OCI-LY7 (cell line): ENCODE measurements around the gene ANTKMT. TPM values are rescaled to one million over a fixed set of nuclear protein-coding genes. Genes with fewer than 3 reads are reported as not detected.
A peak's percentile ranks its signal among the peaks of the same experiment; 100 is the strongest.

Source experiments
- BruUV-seq: library from RNA; stranded (reverse); fragments of 400-500 nt; replicated peaks from 2 replicates; lab custom pipeline; 2021; lab: Mats Ljungman, UMichigan
- CTCF ChIA-PET: fragments of 300-600 bp; sonication (Branson Sonifier 250); formaldehyde crosslinking; loops from one replicate; lab custom pipeline; 2022; ENCODE audit warnings: antibody characterized with exemption; ENCODE audit not compliant: unreplicated experiment; lab: Charles Lee
- POLR2A ChIA-PET: fragments of 300-600 bp; sonication (Branson Sonifier 250); formaldehyde crosslinking; loops from one replicate; lab custom pipeline; 2022; ENCODE audit warnings: antibody characterized with exemption; lab: Charles Lee
- DNase-seq: peaks from one replicate; pipeline ENCODE4 v3.0.0-alpha.2; 2015; ENCODE audit warnings: low spot score
- H2AFZ ChIP-seq: fragments of 200-600 bp; sonication (generic), shearing (Covaris generic); 2 replicates; pipeline ENCODE4 v1.6.1; 2014; ENCODE audit warnings: mild to moderate bottlenecking, antibody characterized with exemption, low read length, moderate library complexity
- H3K27ac ChIP-seq: fragments of 200-600 bp; sonication (generic); 2 replicates; pipeline ENCODE4 v1.5.1; 2014; ENCODE audit warnings: mixed run types, low read depth, mild to moderate bottlenecking, moderate library complexity, low read length, inconsistent platforms; ENCODE audit not compliant: poor library complexity, severe bottlenecking
- H3K36me3 ChIP-seq: fragments of 200-600 bp; sonication (generic); 2 replicates; pipeline ENCODE4 v1.6.1; 2014; ENCODE audit warnings: mild to moderate bottlenecking, antibody characterized with exemption, low read length, moderate library complexity, mixed read lengths; ENCODE audit not compliant: insufficient read depth
- H3K4me1 ChIP-seq: fragments of 200-600 bp; sonication (generic); 2 replicates; pipeline ENCODE4 v1.5.1; 2014; ENCODE audit warnings: mild to moderate bottlenecking, low read length; ENCODE audit not compliant: insufficient read depth, poor library complexity, severe bottlenecking
- H3K4me2 ChIP-seq: fragments of 200-600 bp; sonication (generic); 2 replicates; pipeline ENCODE4 v1.6.1; 2014; ENCODE audit warnings: mild to moderate bottlenecking, low read length
- H3K4me3 ChIP-seq: fragments of 200-600 bp; sonication (generic); 2 replicates; pipeline ENCODE4 v1.5.1; 2014; ENCODE audit warnings: mild to moderate bottlenecking, low read depth, low read length; ENCODE audit not compliant: poor library complexity, severe bottlenecking
- H3K79me2 ChIP-seq: fragments of 200-600 bp; sonication (generic); 2 replicates; pipeline ENCODE4 v1.6.1; 2016; ENCODE audit warnings: low read depth, mild to moderate bottlenecking, low read length, moderate library complexity, mixed read lengths; ENCODE audit not compliant: insufficient read depth
- H3K9me2 ChIP-seq: fragments of 200-600 bp; sonication (generic); 2 replicates; pipeline ENCODE4 v1.6.1; 2016; ENCODE audit warnings: mild to moderate bottlenecking, low read length, mixed read lengths; ENCODE audit not compliant: insufficient read depth
- H3K9me3 ChIP-seq: fragments of 200-600 bp; sonication (generic); 2 replicates; pipeline ENCODE4 v1.6.1; 2014; ENCODE audit warnings: mild to moderate bottlenecking, mixed run types, low read length, mixed read lengths
- H4K20me1 ChIP-seq: fragments of 200-600 bp; sonication (generic); 2 replicates; pipeline ENCODE4 v1.6.1; 2014; ENCODE audit warnings: mild to moderate bottlenecking, antibody characterized with exemption, low read length, moderate library complexity, mixed read lengths; ENCODE audit not compliant: insufficient read depth
- EZH2phosphoT487 ChIP-seq: fragments of 200-600 bp; sonication (generic); IDR thresholded peaks from 2 replicates; pipeline ENCODE4 v1.6.1; 2018; ENCODE audit warnings: low read depth, borderline replicate concordance, mild to moderate bottlenecking, mixed run types, antibody characterized with exemption, low read length, moderate library complexity, mixed read lengths
- intact Hi-C: fragments of 100-400 bp; cut with micrococcal nuclease; formaldehyde crosslinking; loops from one replicate; pipeline ENCODE4 v1.10.0; 2022; ENCODE audit not compliant: unreplicated experiment
- total RNA-seq, 2 experiments: library from RNA; depleted of rRNA in 1 of 2; stranded (reverse); fragments of >200 nt in 1 of 2; shearing (Covaris generic) in 1 of 2; gene quantifications; 2 replicates each; pipeline ENCODE4 v1.2.3, GENCODE V29; 2014 to 2022
- TF ChIP-seq, protein P1 (sequence below): fragments of 200-600 bp; sonication (generic); conservative IDR thresholded peaks from 2 replicates; pipeline ENCODE4 v1.5.1; 2014; ENCODE audit warnings: mild to moderate bottlenecking, antibody characterized with exemption, low read length, moderate library complexity, mixed read lengths

Gene ANTKMT
- total RNA-seq, 2 experiments from 2014 or later: 46.5 to 51.3 TPM

- H3K79me2 ChIP-seq: no peaks in the 10 kb centered on the region
- H4K20me1 ChIP-seq: no peaks in the 10 kb centered on the region
- H3K36me3 ChIP-seq: no peaks in the 10 kb centered on the region
- H3K27ac ChIP-seq: no peak overlapping the region
- H3K4me3 ChIP-seq: peak overlapping the region; percentile 65
- H3K9me2 ChIP-seq: no peaks in the 10 kb centered on the region
- ChIA-PET POLR2A (interaction anchor here (0.8 kb wide), 1 partner anchor 17 kb away, joined by 3 read pairs; no protein-coding TSS in a partner anchor), CTCF (interaction anchor here (0.6 to 1.0 kb wide), 5 partner anchors 32 to 260 kb away, joined by 3 to 16 read pairs (median 4); partner anchors contain the start of genes CHTF18 and RPUSD1)
- no TSS peak for BruUV-seq
- H3K9me3 ChIP-seq: no peaks in the 10 kb centered on the region
- H3K4me2 ChIP-seq: peak overlapping the region; percentile 69
- TF ChIP-seq EZH2phosphoT487: no peak
- TF ChIP-seq, protein P1, sequence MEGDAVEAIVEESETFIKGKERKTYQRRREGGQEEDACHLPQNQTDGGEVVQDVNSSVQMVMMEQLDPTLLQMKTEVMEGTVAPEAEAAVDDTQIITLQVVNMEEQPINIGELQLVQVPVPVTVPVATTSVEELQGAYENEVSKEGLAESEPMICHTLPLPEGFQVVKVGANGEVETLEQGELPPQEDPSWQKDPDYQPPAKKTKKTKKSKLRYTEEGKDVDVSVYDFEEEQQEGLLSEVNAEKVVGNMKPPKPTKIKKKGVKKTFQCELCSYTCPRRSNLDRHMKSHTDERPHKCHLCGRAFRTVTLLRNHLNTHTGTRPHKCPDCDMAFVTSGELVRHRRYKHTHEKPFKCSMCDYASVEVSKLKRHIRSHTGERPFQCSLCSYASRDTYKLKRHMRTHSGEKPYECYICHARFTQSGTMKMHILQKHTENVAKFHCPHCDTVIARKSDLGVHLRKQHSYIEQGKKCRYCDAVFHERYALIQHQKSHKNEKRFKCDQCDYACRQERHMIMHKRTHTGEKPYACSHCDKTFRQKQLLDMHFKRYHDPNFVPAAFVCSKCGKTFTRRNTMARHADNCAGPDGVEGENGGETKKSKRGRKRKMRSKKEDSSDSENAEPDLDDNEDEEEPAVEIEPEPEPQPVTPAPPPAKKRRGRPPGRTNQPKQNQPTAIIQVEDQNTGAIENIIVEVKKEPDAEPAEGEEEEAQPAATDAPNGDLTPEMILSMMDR: no peak
- peaks cover 36% of the 10 kb centered on the region for H3K4me1 ChIP-seq
- intact Hi-C loops: no loop called here
- H2AFZ ChIP-seq: no peak overlapping the region
- no peak for DNase-seq
Observed at GRCh38 chr16:716200-716568, 4.8 kb upstream of the ANTKMT start.

DNA sequence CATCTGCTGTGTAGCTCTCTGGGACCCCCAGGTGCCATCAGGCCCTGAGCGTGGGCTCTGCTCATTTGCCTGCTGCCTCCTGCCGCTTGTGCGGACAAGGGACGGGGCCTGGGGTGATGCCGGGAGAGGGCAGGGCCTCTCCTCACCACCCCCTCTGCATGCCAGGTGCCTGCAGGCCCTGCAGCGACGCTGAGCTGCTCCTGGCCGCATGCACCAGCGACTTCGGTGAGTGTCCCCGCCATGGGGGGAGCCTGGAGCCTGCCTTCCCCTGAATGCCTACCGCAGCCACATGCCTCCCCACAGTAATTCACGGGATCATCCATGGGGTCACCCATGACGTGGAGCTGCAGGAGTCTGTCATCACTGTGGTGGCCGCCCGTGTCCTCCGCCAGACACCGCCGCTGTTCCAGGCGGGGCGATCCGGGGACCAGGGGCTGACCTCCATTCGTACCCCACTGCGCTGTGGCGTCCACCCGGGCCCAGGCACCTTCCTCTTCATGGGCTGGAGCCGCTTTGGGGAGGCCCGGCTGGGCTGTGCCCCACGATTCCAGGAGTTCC lies 4.1 kb upstream of the ANTKMT start:
- Histone ChIP-seq H3K4me2 (no peak overlapping the region), H3K79me2 (no peaks in the 10 kb centered on the region), H3K27ac (no peak overlapping the region), H3K4me3 (no peak overlapping the region), H3K4me1 (peaks cover 41% of the 10 kb centered on the region), H3K9me3 (no peaks in the 10 kb centered on the region), H3K36me3 (no peaks in the 10 kb centered on the region), H2AFZ (no peak overlapping the region), H3K9me2 (no peaks in the 10 kb centered on the region), H4K20me1 (no peaks in the 10 kb centered on the region)
- no TSS peak for BruUV-seq
- intact Hi-C loops: no loop called here
- TF ChIP-seq, protein P1: no peak
- no peak for TF ChIP-seq EZH2phosphoT487
- no peak for DNase-seq
- ChIA-PET POLR2A (no interaction called here), CTCF (interaction anchor here (1.0 kb wide), 1 partner anchor 72 kb away, joined by 4 read pairs; the partner anchor contains the start of genes CHTF18 and RPUSD1)

DNA sequence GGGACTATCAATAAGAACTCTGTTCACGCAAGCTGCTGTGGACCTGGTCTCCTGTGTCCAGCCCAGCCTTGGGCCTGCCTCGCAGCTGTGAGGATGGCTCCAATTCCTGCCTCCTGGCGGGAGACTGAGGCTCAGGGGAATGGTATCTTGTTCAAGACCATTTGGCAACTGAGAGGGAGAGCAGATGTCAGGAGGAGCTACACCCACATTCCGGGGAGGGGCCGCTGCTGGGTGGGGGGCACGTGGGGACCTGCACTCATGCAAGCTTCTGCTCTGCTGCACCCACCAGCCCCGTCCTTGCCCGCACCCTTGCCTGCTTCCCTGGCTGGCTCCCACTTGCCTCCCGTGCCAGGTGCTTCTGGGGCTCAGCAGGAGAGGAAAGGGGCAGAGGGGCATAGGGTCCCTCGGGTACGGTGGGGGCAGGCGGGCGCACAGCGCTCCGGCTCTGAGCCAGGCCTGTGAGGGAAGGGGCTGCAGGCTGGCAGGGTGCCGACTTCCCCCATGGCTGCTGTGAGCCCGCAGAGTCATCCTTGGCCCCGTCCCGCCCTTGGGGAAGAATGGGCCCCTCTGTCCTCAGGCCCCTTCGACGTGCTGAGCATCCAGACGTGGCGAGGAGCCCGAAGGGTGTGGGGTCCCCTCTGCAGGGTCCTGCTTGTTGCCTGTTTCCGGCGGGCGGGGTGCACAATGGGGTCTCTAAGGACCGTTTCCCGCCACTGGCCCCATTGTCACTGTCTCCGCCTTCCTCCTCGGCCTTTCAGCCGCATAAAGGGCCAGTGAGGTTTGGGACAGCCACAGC lies 3.3 kb upstream of the ANTKMT start:
- intact Hi-C loops: no loop called here
- Histone ChIP-seq H3K27ac (no peak overlapping the region), H3K79me2 (no peaks in the 10 kb centered on the region), H3K4me1 (peaks cover 49% of the 10 kb centered on the region), H4K20me1 (no peaks in the 10 kb centered on the region), H2AFZ (no peak overlapping the region), H3K4me3 (no peak overlapping the region), H3K4me2 (no peak overlapping the region), H3K36me3 (0 out of 2 replicates have a peak, but pooled peaks cover 1% of the 10 kb centered on the region), H3K9me2 (no peaks in the 10 kb centered on the region), H3K9me3 (no peaks in the 10 kb centered on the region)
- POLR2A ChIA-PET: no interaction called here
- DNase-seq: no peak
- no TSS peak for BruUV-seq
- TF ChIP-seq EZH2phosphoT487: no peak
- TF ChIP-seq, protein P1: no peak
- CTCF ChIA-PET: no interaction called here
